Measurements from ENCODE around the gene RETREG2. TPM values are rescaled to one million over a fixed set of nuclear protein-coding genes. Genes with fewer than 3 reads are reported as not detected.
A peak's percentile ranks its signal among the peaks of the same experiment; 100 is the strongest.

The RETREG2 gene
- total and polyA plus RNA-seq, 2 experiments from 2014 or later: 13.2 to 41.8 TPM

- DNase-seq (ENCODE audit: low spot score) (peak; percentile 10), ATAC-seq (no peak)
- H3K27ac Mint-ChIP-seq: no peak overlapping the region
- Histone ChIP-seq H3F3A (replicated peaks; ENCODE audit: low read depth) (0 out of 2 replicates have a peak, but pooled peaks cover 3% of the 10 kb centered on the region), H3K4me3 (no peak overlapping the region), H3K79me2 (replicated peaks; ENCODE audit: insufficient read depth) (peaks cover 7% of the 10 kb centered on the region; the same call in 1 of the 2 replicates), H3K27ac (ENCODE audit: low read depth) (peak overlapping the region; percentile 58; the same call in 1 of the 2 replicates), H3K27me3 (ENCODE audit: insufficient read depth) (no peaks in the 10 kb centered on the region), H3K4me1 (ENCODE audit: insufficient read depth) (peaks cover 4% of the 10 kb centered on the region; the same call in 1 of the 2 replicates), H3K9me2 (ENCODE audit: insufficient read depth) (no peaks in the 10 kb centered on the region), H3K36me3 (ENCODE audit: insufficient read depth) (no peaks in the 10 kb centered on the region; the same call in 1 of the 2 replicates), H4K20me1 (replicated peaks; ENCODE audit: insufficient read depth) (no peaks in the 10 kb centered on the region; the same call in 1 of the 2 replicates), H2AFZ (no peak overlapping the region), H3K4me2 (no peak overlapping the region)
- peaks cover 11% of the 10 kb centered on the region for H3K27me3 Mint-ChIP-seq (ENCODE audit: insufficient read depth, low read depth, poor library complexity)
- H3K36me3 Mint-ChIP-seq (ENCODE audit: low read depth): peaks cover 6% of the 10 kb centered on the region; the same call in 2 of the 3 replicates
- peaks cover 20% of the 10 kb centered on the region for H3K4me1 Mint-ChIP-seq
- H3K4me3 Mint-ChIP-seq: no peak overlapping the region
- no peaks in the 10 kb centered on the region for H3K9me3 Mint-ChIP-seq
- TF ChIP-seq ZNF331 (CRISPR knock-in tag; IDR thresholded peaks at IDR 0.05; ENCODE audit: low read depth): no peak
- TF ChIP-seq NANOG (IDR thresholded peaks at IDR 0.05; ENCODE audit: borderline replicate concordance): no peak
- TF ChIP-seq REST (IDR thresholded peaks at IDR 0.05; ENCODE audit: unreplicated experiment): no peak
- TF ChIP-seq STAT1 (IDR thresholded peaks at IDR 0.05; ENCODE audit: unreplicated experiment): no peak
- no peak for TF ChIP-seq EZH2 (IDR thresholded peaks at IDR 0.05; ENCODE audit: low read depth, unreplicated experiment)
- no peak for TF ChIP-seq JUNB (IDR thresholded peaks at IDR 0.05; ENCODE audit: unreplicated experiment)
- no peak for TF ChIP-seq CREB1 (CRISPR knock-in tag; IDR thresholded peaks at IDR 0.05; ENCODE audit: low read depth)
- no peak for TF ChIP-seq EZH2phosphoT487 (IDR thresholded peaks at IDR 0.05; ENCODE audit: unreplicated experiment)
- no peak for TF ChIP-seq ETS1 (IDR thresholded peaks at IDR 0.05)
Observed at GRCh38 chr2:219157396-219157795, 20.7 kb upstream of the RETREG2 start.

- Histone ChIP-seq H3K79me2 (replicated peaks; ENCODE audit: insufficient read depth) (peaks cover 7% of the 10 kb centered on the region; the same call in 1 of the 2 replicates), H3K36me3 (ENCODE audit: insufficient read depth) (no peaks in the 10 kb centered on the region; the same call in 1 of the 2 replicates), H2AFZ (no peak overlapping the region), H3K4me2 (no peak overlapping the region), H3K4me3 (no peak overlapping the region), H3K27ac (ENCODE audit: low read depth) (no peak overlapping the region), H3F3A (replicated peaks; ENCODE audit: low read depth) (0 out of 2 replicates have a peak, but pooled peaks cover 3% of the 10 kb centered on the region), H4K20me1 (replicated peaks; ENCODE audit: insufficient read depth) (no peaks in the 10 kb centered on the region; the same call in 1 of the 2 replicates), H3K27me3 (ENCODE audit: insufficient read depth) (no peaks in the 10 kb centered on the region), H3K4me1 (ENCODE audit: insufficient read depth) (peaks cover 4% of the 10 kb centered on the region; the same call in 1 of the 2 replicates), H3K9me2 (ENCODE audit: insufficient read depth) (no peaks in the 10 kb centered on the region)
- no peak overlapping the region for H3K4me3 Mint-ChIP-seq
- peaks cover 6% of the 10 kb centered on the region; the same call in 2 of the 3 replicates for H3K36me3 Mint-ChIP-seq (ENCODE audit: low read depth)
- peaks cover 20% of the 10 kb centered on the region for H3K4me1 Mint-ChIP-seq
- ATAC-seq: no peak
- no peaks in the 10 kb centered on the region for H3K9me3 Mint-ChIP-seq
- H3K27me3 Mint-ChIP-seq (ENCODE audit: insufficient read depth, low read depth, poor library complexity): peaks cover 11% of the 10 kb centered on the region
- no peak for DNase-seq (ENCODE audit: low spot score)
- H3K27ac Mint-ChIP-seq: no peak overlapping the region
- no peak for TF ChIP-seq ZNF331 (CRISPR knock-in tag; IDR thresholded peaks at IDR 0.05; ENCODE audit: low read depth)
- TF ChIP-seq EZH2phosphoT487 (IDR thresholded peaks at IDR 0.05; ENCODE audit: unreplicated experiment): no peak
- no peak for TF ChIP-seq ZNF462 (CRISPR knock-in tag; IDR thresholded peaks at IDR 0.05)
- TF ChIP-seq POLR2AphosphoS5 (IDR thresholded peaks at IDR 0.05; ENCODE audit: low read depth): no peak
- no peak for TF ChIP-seq NANOG (IDR thresholded peaks at IDR 0.05; ENCODE audit: borderline replicate concordance)
Observed at GRCh38 chr2:219158025-219158424, 20.1 kb upstream of the RETREG2 start.

Data from GM23338 (cell line).